NCI-H1417 (cell line): ENCODE data around the gene MYH7.

Experiments used
- DNase-seq, 3 experiments: peaks; one replicate each; lab custom pipeline; 2025; lab: John Stamatoyannopoulos, UW

Gene MYH7

GRCh38 chr14:23447361-23448350, 12.2 kb upstream of the MYH7 start:
- DNase-seq, result no peak

- no peak for DNase-seq
These were observed 10.9 kb upstream of the MYH7 start for GRCh38 chr14:23446291-23446851.

GRCh38 chr14:23445773-23446172, 10.3 kb upstream of the MYH7 start:
- DNase-seq, result no peak

GRCh38 chr14:23444314-23444713, 8.9 kb upstream of the MYH7 start:
- no peak for DNase-seq

- no peak for DNase-seq
These were observed 8.4 kb upstream of the MYH7 start for GRCh38 chr14:23443881-23444280.

- no peak for DNase-seq
These were observed 8.0 kb upstream of the MYH7 start for GRCh38 chr14:23443411-23443812.

- DNase-seq, result no peak
These were observed 7.4 kb upstream of the MYH7 start for GRCh38 chr14:23442721-23443356.

GRCh38 chr14:23441076-23441475, 5.6 kb upstream of the MYH7 start:
- DNase-seq, result no peak

- DNase-seq, result no peak
These were observed 3.8 kb upstream of the MYH7 start for GRCh38 chr14:23439107-23439835.

- no peak for DNase-seq
These were observed 2.9 kb upstream of the MYH7 start for GRCh38 chr14:23438101-23438971.

GRCh38 chr14:23437133-23438100, 2.0 kb upstream of the MYH7 start:
- DNase-seq, result no peak

- DNase-seq, result peak in 2 of 3 experiments; percentile 33 to 75
These were observed 1.1 kb upstream of the MYH7 start for GRCh38 chr14:23436327-23437132.

- no peak for DNase-seq
These were observed 805 bp downstream of the MYH7 start for GRCh38 chr14:23434488-23435222.

- no peak for DNase-seq
These were observed 2.0 kb downstream of the MYH7 start for GRCh38 chr14:23433457-23433856.

GRCh38 chr14:23432946-23433345, 2.5 kb downstream of the MYH7 start:
- DNase-seq, result no peak

GRCh38 chr14:23432102-23432925, 3.1 kb downstream of the MYH7 start:
- DNase-seq, result no peak

GRCh38 chr14:23431486-23431885, 4.0 kb downstream of the MYH7 start:
- no peak for DNase-seq

GRCh38 chr14:23430723-23431085, 4.8 kb downstream of the MYH7 start:
- peak in 2 of 3 experiments; percentile 35 to 63 for DNase-seq
